Cardiac fibroblast (primary cell): ENCODE data around the gene KBTBD8.

Experiments
- DNase-seq, 2 donors: peaks; one replicate each; pipeline versions ENCODE4 v3.0.0 to v3.0.0-alpha.2; 2010; ENCODE audit warnings: low read depth in 2 of 2
- H3K4me3 ChIP-seq, 2 donors: replicated peaks in 1 of 2; 1 replicate in 1 of 2; 2 replicates in 1 of 2; pipeline ENCODE4 v1.5.1; 2011; ENCODE audit warnings: low read depth in 2 of 2, low read length in 2 of 2, mild to moderate bottlenecking in 2 of 2, moderate library complexity in 1 of 2
- CTCF ChIP-seq: IDR thresholded peaks from one replicate; pipeline ENCODE4 v1.5.1; 2011; ENCODE audit warnings: low read depth, mild to moderate bottlenecking, low read length, inconsistent platforms

Gene KBTBD8

DNA sequence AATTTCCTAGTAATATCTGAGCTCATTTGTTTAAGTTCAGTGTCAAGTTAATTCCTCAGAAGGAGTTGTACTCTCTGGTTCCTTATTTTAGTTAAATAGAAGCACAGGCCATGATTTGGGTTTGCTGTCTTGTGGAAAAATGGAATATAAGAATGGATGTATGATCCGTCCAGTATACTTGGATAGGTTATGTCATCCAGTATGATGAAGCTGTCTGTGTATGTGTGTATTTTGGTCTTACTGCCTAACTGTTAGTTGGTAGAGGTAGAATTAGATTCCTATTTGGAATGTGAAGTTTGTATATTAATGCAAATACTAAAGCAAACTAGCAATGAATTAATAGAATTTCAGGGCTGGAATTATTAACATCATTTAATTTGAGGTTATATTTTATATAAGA lies 7.9 kb downstream of the KBTBD8 start:
- no peak for TF ChIP-seq CTCF
- H3K4me3 ChIP-seq, result no peak overlapping the region
- DNase-seq, result no peak

- no peak for TF ChIP-seq CTCF
These were observed 8.4 kb downstream of the KBTBD8 start for GRCh38 chr3:67006460-67006859.

GRCh38 chr3:67008388-67008787 lies 10.3 kb downstream of the KBTBD8 start:
- TF ChIP-seq CTCF, result no peak

More at GRCh38 chr3:67006460-67006859, 8.4 kb downstream of the KBTBD8 start:
- DNase-seq, result peak; percentile 24 to 38
- no peak overlapping the region for H3K4me3 ChIP-seq

DNA sequence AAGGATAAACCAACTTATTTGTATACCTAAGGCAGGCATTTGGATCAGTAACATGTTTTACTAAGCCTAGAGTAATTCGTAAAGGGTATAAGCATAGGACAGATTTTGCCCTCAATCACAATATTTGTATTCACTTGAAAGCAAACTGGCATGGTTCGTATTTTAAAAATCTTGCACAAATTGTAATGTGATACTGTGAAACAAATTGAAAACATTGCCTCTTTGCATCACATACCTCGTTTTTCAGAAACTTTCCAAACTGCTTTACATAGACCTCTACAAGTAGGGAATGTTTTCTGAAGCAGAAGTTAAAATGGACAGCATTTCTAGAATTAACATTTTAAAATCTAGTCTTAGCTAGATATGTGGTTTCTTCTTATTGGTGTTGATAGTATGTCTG lies 11.6 kb downstream of the KBTBD8 start:
- H3K4me3 ChIP-seq, result no peak overlapping the region
- no peak for DNase-seq
- TF ChIP-seq CTCF, result no peak

More at GRCh38 chr3:67008388-67008787, 10.3 kb downstream of the KBTBD8 start:
- no peak overlapping the region for H3K4me3 ChIP-seq
- no peak for DNase-seq

DNA sequence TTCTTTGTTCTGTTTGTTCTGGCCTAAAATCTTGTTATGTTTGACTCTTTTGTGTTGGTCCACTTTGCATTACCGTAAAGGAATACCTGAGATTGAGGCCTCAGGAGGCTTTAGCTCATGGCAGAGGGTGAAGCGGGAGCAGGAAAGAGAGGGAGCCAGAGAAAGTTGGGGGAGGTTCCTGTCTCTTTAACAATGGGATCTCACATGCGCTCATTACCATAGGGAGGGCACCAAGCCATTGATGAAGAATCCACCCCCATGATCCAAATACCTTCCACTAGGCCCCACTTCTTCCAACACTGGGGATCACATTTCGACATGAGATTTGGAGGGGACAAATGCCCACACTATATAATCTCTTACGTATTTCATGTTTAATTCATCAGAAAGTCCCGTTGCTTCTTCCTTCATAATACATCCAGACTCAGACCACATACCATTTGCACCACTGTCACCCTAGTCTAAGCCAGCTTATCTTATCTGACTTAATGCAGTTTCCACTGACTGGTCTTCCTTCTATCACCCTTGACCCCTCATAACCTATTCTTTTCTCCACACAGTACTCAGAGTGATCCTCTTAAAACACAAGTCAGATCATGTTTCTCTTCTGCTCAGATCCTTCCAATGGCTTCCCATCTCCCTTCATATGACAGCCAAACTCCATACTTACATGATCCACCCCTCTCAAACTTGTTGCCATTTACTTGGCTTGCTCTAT lies 13.5 kb downstream of the KBTBD8 start:
- no peak for DNase-seq
- TF ChIP-seq CTCF, result no peak
- H3K4me3 ChIP-seq, result no peak overlapping the region

DNA sequence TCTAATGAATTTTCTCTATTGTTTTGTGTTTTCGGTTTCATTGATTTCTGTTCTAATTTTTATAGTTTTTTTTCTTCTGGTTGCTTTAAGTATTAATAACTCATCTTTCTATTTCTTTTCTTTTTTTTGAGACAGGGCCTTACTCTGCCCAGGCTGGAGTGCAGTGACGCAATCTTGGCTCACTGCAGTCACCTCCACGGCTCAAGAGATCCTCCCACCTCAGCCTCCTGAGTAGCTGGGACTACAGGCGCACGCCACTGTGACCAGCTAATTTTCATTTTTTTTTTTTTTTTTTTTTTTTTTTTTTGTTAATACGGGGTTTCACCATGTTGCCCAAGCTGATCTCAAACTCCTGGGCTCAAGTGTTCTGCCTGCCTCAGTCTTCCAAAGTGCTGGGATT lies 14.5 kb downstream of the KBTBD8 start:
- no peak overlapping the region for H3K4me3 ChIP-seq
- TF ChIP-seq CTCF, result no peak

More for the DNA sequence above, 14.5 kb downstream of the KBTBD8 start:
- no peak for DNase-seq
